B cell (primary cell): ENCODE data around the gene PRAMEF2. TPM values are rescaled to one million over a fixed set of nuclear protein-coding genes. Genes with fewer than 3 reads are reported as not detected.
"Not testable (repeated sequence)": the region's sequence is repeated elsewhere in the genome, so short reads cannot be mapped to it uniquely, and the experiment has no call there.

Experiments used
- ATAC-seq: fragments of 200-7000 bp; cut with Tn5 transposase; one replicate; pipeline ENCODE4 v1.10.0; 2021; ENCODE audit warnings: low read depth, mild to moderate bottlenecking, moderate number of reproducible peaks, moderate library complexity
- CTCF ChIA-PET: fragments of 350-600 bp; sonication (Branson Sonifier 250); formaldehyde crosslinking; loops from one replicate; lab custom pipeline; 2021; ENCODE audit warnings: antibody characterized with exemption, inconsistent platforms; lab: Charles Lee
- POLR2A ChIA-PET: fragments of 350-600 bp; sonication (Branson Sonifier 250); formaldehyde crosslinking; loops from one replicate; lab custom pipeline; 2021; ENCODE audit warnings: antibody characterized with exemption; lab: Charles Lee
- DNase-seq: peaks from one replicate; pipeline ENCODE4 v3.0.0; 2013
- H2AFZ ChIP-seq: 2 replicates; pipeline ENCODE4 v1.6.1; 2012; ENCODE audit warnings: mild to moderate bottlenecking, low read depth, low read length; ENCODE audit not compliant: insufficient read depth, poor library complexity, severe bottlenecking
- H3K27ac ChIP-seq, 2 donors: 1 replicate in 1 of 2; 2 replicates in 1 of 2; pipeline ENCODE4 v1.5.1; 2012 to 2013; ENCODE audit warnings: low read length in 2 of 2, mild to moderate bottlenecking in 2 of 2, moderate library complexity in 1 of 2
- H3K27me3 ChIP-seq, 4 experiments: fragments of 200-600 bp in 1 of 4; sonication (generic) in 1 of 4; replicated peaks in 1 of 4; 1 replicate in 2 of 4; 2 replicates in 2 of 4; pipeline versions ENCODE4 v1.6.1 to v1.7.0; 2013 to 2016; ENCODE audit warnings: low read length in 3 of 4, mild to moderate bottlenecking in 2 of 4, mixed read lengths in 1 of 4, moderate library complexity in 1 of 4; ENCODE audit not compliant: insufficient read depth in 4 of 4, control insufficient read depth in 3 of 4; ENCODE audit errors: control extremely low read depth in 1 of 4
- H3K36me3 ChIP-seq, 2 experiments: replicated peaks in 1 of 2; 1 replicate in 1 of 2; 2 replicates in 1 of 2; pipeline versions ENCODE4 v1.6.1 to v1.7.1; 2013; ENCODE audit warnings: low read length in 1 of 2; ENCODE audit not compliant: insufficient read depth in 2 of 2, control insufficient read depth in 1 of 2; ENCODE audit errors: control extremely low read depth in 1 of 2, extremely low read depth in 1 of 2
- H3K4me1 ChIP-seq, 2 donors: fragments of 200-600 bp in 1 of 2; sonication (generic) in 1 of 2; 1 replicate in 1 of 2; 2 replicates in 1 of 2; pipeline versions ENCODE4 v1.5.1 to v1.6.1; 2013 to 2017; ENCODE audit warnings: low read length in 2 of 2; ENCODE audit not compliant: control insufficient read depth in 2 of 2, insufficient read depth in 2 of 2
- H3K4me2 ChIP-seq: replicated peaks from 2 replicates; pipeline ENCODE3; 2012; ENCODE audit warnings: mild to moderate bottlenecking, low read depth, low read length; ENCODE audit not compliant: poor library complexity, severe bottlenecking
- H3K4me3 ChIP-seq, 5 experiments: fragments of 200-600 bp in 1 of 5; sonication (generic) in 1 of 5; 1 replicate in 3 of 5; 2 replicates in 2 of 5; pipeline versions ENCODE4 v1.5.1 to v1.7.0; 2011 to 2016; ENCODE audit warnings: low read length in 4 of 5, mild to moderate bottlenecking in 4 of 5, low read depth in 2 of 5, control low read depth in 1 of 5, moderate library complexity in 1 of 5; ENCODE audit not compliant: insufficient read depth in 1 of 5; ENCODE audit errors: control extremely low read depth in 1 of 5, extremely low read depth in 1 of 5
- H3K79me2 ChIP-seq: fragments of 200-600 bp; sonication (generic); one replicate; pipeline ENCODE4 v1.6.0; 2016; ENCODE audit warnings: low read length; ENCODE audit not compliant: control insufficient read depth, insufficient read depth
- H3K9ac ChIP-seq: fragments of 200-600 bp; sonication (generic); 2 replicates; pipeline ENCODE4 v1.6.1; 2017; ENCODE audit warnings: mild to moderate bottlenecking, low read length, moderate library complexity
- H3K9me3 ChIP-seq, 3 donors: one replicate each; pipeline versions ENCODE4 v1.6.1 to v1.7.1; 2013; ENCODE audit warnings: low read length in 2 of 3; ENCODE audit not compliant: control insufficient read depth in 2 of 3, insufficient read depth in 1 of 3; ENCODE audit errors: control extremely low read depth in 1 of 3
- H4K20me1 ChIP-seq: 2 replicates; pipeline ENCODE4 v1.6.0; 2012; ENCODE audit warnings: mild to moderate bottlenecking, low read length; ENCODE audit not compliant: insufficient read depth, control insufficient read depth, poor library complexity, severe bottlenecking
- H3K27ac Mint-ChIP-seq: one replicate; pipeline ENCODE4 v1.8.0; 2021; ENCODE audit warnings: mixed read lengths
- H3K27me3 Mint-ChIP-seq: one replicate; pipeline ENCODE4 v1.8.0; 2021; ENCODE audit warnings: mixed read lengths
- H3K4me1 Mint-ChIP-seq: one replicate; pipeline ENCODE4 v1.8.0; 2021; ENCODE audit warnings: mixed read lengths
- H3K4me3 Mint-ChIP-seq: one replicate; pipeline ENCODE4 v1.8.0; 2021; ENCODE audit warnings: mixed read lengths
- H3K9me3 Mint-ChIP-seq: one replicate; pipeline ENCODE4 v1.8.0; 2022; ENCODE audit warnings: mixed read lengths; ENCODE audit not compliant: insufficient read depth
- WGBS: methylation state at CpG from one replicate; pipeline ENCODE4 v1.1.5; 2013; ENCODE audit warnings: missing lambda C conversion rate; ENCODE audit not compliant: insufficient coverage; 5-methylcytosine and 5-hydroxymethylcytosine counted together
- intact Hi-C: fragments of 100-400 bp; cut with micrococcal nuclease; formaldehyde crosslinking; loops from one replicate; pipeline ENCODE4 v1.10.0; 2022
- polyA plus RNA-seq: library from polyadenylated mRNA; depleted of rRNA; stranded (reverse); fragments of >200 nt; gene quantifications from 2 replicates; pipeline ENCODE4 v1.2.3, GENCODE V29; 2012
- total RNA-seq, 2 donors: library from RNA; stranded (reverse); fragments of 120-200 nt in 1 of 2; gene quantifications; 1 replicate in 1 of 2; 2 replicates in 1 of 2; pipeline versions ENCODE4 v1.2.3 to v1.2.4, GENCODE V29; 2013 to 2022

Gene PRAMEF2
- total and polyA plus RNA-seq, 2 donors (not counting 1 experiment from before 2014, with no cell fraction given): not detected

- H3K27ac ChIP-seq, H4K20me1 ChIP-seq, H3K27me3 ChIP-seq, H3K36me3 ChIP-seq, H3K4me3 Mint-ChIP-seq, H3K79me2 ChIP-seq, H3K4me1 Mint-ChIP-seq, intact Hi-C loops, ATAC-seq, CTCF ChIA-PET, POLR2A ChIA-PET, H3K9me3 ChIP-seq, H3K27me3 Mint-ChIP-seq, H3K27ac Mint-ChIP-seq, H3K9ac ChIP-seq, H3K4me1 ChIP-seq, H3K4me2 ChIP-seq, DNase-seq, H3K4me3 ChIP-seq, H3K9me3 Mint-ChIP-seq, H2AFZ ChIP-seq: not testable (repeated sequence)
- WGBS: no CpG with 5 or more reads among the region's 3 CpGs
Observed at GRCh38 chr1:12831310-12831709, 25.6 kb upstream of the PRAMEF2 start, which contains the start of gene PRAMEF11. TSS of gene PRAMEF11 (minus strand) at chr1:12831410. CDS start at chr1:12828789, 2,621 bp downstream.

GRCh38 chr1:12833251-12833650 lies 23.6 kb upstream of the PRAMEF2 start:
- POLR2A ChIA-PET, H3K9ac ChIP-seq, H3K4me1 Mint-ChIP-seq, H3K9me3 Mint-ChIP-seq, H3K79me2 ChIP-seq, H3K4me3 ChIP-seq, DNase-seq, H3K4me3 Mint-ChIP-seq, H3K27me3 ChIP-seq, H3K9me3 ChIP-seq, H3K27ac Mint-ChIP-seq, H3K4me1 ChIP-seq, H3K4me2 ChIP-seq, CTCF ChIA-PET, H3K27me3 Mint-ChIP-seq, intact Hi-C loops, ATAC-seq, H2AFZ ChIP-seq, H4K20me1 ChIP-seq, H3K27ac ChIP-seq, H3K36me3 ChIP-seq: not testable (repeated sequence)
- WGBS: no CpG with 5 or more reads among the region's 2 CpGs

- POLR2A ChIA-PET: not testable (repeated sequence)
- 100% methylated on average over 2 of the region's 7 CpGs for WGBS
Observed at GRCh38 chr1:12848620-12849019, 8.3 kb upstream of the PRAMEF2 start, which contains the start of gene HNRNPCL1. TSS of gene HNRNPCL1 (minus strand) at chr1:12848720. CDS start at chr1:12848289, 431 bp downstream.

More at GRCh38 chr1:12848620-12849019, 8.3 kb upstream of the PRAMEF2 start, which contains the start of gene HNRNPCL1:
- H3K27me3 Mint-ChIP-seq, CTCF ChIA-PET, H3K9me3 Mint-ChIP-seq, H3K4me2 ChIP-seq, H2AFZ ChIP-seq, DNase-seq, H3K4me1 ChIP-seq, H3K4me3 Mint-ChIP-seq, ATAC-seq, H4K20me1 ChIP-seq, H3K9me3 ChIP-seq, H3K9ac ChIP-seq, H3K4me1 Mint-ChIP-seq, H3K79me2 ChIP-seq, H3K27ac ChIP-seq, intact Hi-C loops, H3K27ac Mint-ChIP-seq, H3K36me3 ChIP-seq, H3K4me3 ChIP-seq, H3K27me3 ChIP-seq: not testable (repeated sequence)
